Activated naive CD8-positive, alpha-beta T cell (primary cell): ENCODE data around the gene MYOD1.

ENCODE experiments used
- H3K27ac Mint-ChIP-seq: one replicate; pipeline ENCODE4 v1.8.0; 2021; ENCODE audit warnings: mixed read lengths
- H3K27me3 Mint-ChIP-seq: one replicate; pipeline ENCODE4 v1.8.0; 2021; ENCODE audit warnings: mixed read lengths
- H3K36me3 Mint-ChIP-seq: one replicate; pipeline ENCODE4 v1.8.0; 2021; ENCODE audit warnings: mixed read lengths
- H3K4me1 Mint-ChIP-seq: one replicate; pipeline ENCODE4 v1.8.0; 2021; ENCODE audit warnings: low read depth, mixed read lengths
- H3K4me3 Mint-ChIP-seq: one replicate; pipeline ENCODE4 v1.8.0; 2021; ENCODE audit warnings: mild to moderate bottlenecking, mixed read lengths
- H3K9me3 Mint-ChIP-seq: one replicate; pipeline ENCODE4 v1.8.0; 2021; ENCODE audit warnings: low read depth, mixed read lengths

The MYOD1 gene

DNA sequence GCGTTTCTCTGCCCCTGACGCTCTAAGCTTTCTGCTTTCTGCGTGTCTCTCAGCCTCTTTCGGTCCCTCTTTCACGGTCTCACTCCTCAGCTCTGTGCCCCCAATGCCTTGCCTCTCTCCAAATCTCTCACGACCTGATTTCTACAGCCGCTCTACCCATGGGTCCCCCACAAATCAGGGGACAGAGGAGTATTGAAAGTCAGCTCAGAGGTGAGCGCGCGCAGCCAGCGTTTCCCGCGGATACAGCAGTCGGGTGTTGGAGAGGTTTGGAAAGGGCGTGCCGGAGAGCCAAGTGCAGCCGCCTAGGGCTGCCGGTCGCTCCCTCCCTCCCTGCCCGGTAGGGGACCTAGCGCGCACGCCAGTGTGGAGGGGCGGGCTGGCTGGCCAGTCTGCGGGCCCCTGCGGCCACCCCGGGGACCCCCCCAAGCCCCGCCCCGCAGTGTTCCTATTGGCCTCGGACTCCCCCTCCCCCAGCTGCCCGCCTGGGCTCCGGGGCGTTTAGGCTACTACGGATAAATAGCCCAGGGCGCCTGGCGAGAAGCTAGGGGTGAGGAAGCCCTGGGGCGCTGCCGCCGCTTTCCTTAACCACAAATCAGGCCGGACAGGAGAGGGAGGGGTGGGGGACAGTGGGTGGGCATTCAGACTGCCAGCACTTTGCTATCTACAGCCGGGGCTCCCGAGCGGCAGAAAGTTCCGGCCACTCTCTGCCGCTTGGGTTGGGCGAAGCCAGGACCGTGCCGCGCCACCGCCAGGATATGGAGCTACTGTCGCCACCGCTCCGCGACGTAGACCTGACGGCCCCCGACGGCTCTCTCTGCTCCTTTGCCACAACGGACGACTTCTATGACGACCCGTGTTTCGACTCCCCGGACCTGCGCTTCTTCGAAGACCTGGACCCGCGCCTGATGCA, at the start of gene MYOD1:
TSS of gene MYOD1 (plus strand) at position 544 of the 910 bp plus-strand sequence. CDS start at position 756, 212 bp downstream.
- Mint-ChIP-seq H3K9me3 (no peaks in the 10 kb centered on the region), H3K27me3 (peaks cover 12% of the 10 kb centered on the region), H3K36me3 (no peaks in the 10 kb centered on the region), H3K4me1 (no peaks in the 10 kb centered on the region), H3K4me3 (no peak within 1 kb of the TSS), H3K27ac (no peak within 1 kb of the TSS)

- Mint-ChIP-seq H3K27ac (no peak overlapping the region), H3K27me3 (peaks cover 20% of the 10 kb centered on the region), H3K9me3 (peaks cover 9% of the 10 kb centered on the region), H3K36me3 (peaks cover 4% of the 10 kb centered on the region), H3K4me3 (no peak overlapping the region), H3K4me1 (no peaks in the 10 kb centered on the region)
Measured at GRCh38 chr11:17672469-17672868, 46.9 kb upstream of the MYOD1 start.

DNA sequence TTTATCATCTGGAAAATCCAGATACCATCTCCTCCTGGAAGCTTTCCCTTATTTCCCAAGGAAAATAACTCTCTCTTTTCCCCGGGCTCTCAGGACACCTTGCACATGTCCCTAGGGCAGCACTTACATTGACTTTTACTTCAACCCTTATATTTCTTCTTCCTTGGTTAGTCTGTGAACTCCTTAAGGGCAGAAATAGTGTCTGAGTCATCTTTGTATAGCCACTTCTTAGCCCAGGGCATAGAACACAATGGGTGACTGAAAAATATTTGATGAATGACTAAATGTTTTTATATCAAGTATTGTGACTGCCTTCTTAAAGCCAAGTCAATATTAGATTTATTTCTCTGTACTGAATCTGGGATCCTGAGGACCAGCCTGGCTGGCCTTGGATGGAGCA, 45.4 kb upstream of the MYOD1 start:
- H3K27ac Mint-ChIP-seq: no peak overlapping the region
- peaks cover 20% of the 10 kb centered on the region for H3K27me3 Mint-ChIP-seq
- H3K4me3 Mint-ChIP-seq: no peak overlapping the region
- H3K9me3 Mint-ChIP-seq: peaks cover 9% of the 10 kb centered on the region
- no peaks in the 10 kb centered on the region for H3K4me1 Mint-ChIP-seq
- H3K36me3 Mint-ChIP-seq: peaks cover 4% of the 10 kb centered on the region

GRCh38 chr11:17682848-17683247, 36.5 kb upstream of the MYOD1 start:
- Mint-ChIP-seq H3K4me3 (no peak overlapping the region), H3K27ac (no peak overlapping the region), H3K9me3 (no peaks in the 10 kb centered on the region), H3K27me3 (peaks cover 10% of the 10 kb centered on the region), H3K4me1 (no peaks in the 10 kb centered on the region), H3K36me3 (no peaks in the 10 kb centered on the region)

GRCh38 chr11:17683377-17684161, 35.8 kb upstream of the MYOD1 start:
- Mint-ChIP-seq H3K36me3 (no peaks in the 10 kb centered on the region), H3K27ac (no peak overlapping the region), H3K9me3 (no peaks in the 10 kb centered on the region), H3K4me3 (no peak overlapping the region), H3K27me3 (peaks cover 10% of the 10 kb centered on the region), H3K4me1 (no peaks in the 10 kb centered on the region)

GRCh38 chr11:17684550-17684949, 34.8 kb upstream of the MYOD1 start:
- Mint-ChIP-seq H3K27ac (no peak overlapping the region), H3K36me3 (no peaks in the 10 kb centered on the region), H3K9me3 (no peaks in the 10 kb centered on the region), H3K4me3 (no peak overlapping the region), H3K27me3 (peaks cover 10% of the 10 kb centered on the region), H3K4me1 (no peaks in the 10 kb centered on the region)

DNA sequence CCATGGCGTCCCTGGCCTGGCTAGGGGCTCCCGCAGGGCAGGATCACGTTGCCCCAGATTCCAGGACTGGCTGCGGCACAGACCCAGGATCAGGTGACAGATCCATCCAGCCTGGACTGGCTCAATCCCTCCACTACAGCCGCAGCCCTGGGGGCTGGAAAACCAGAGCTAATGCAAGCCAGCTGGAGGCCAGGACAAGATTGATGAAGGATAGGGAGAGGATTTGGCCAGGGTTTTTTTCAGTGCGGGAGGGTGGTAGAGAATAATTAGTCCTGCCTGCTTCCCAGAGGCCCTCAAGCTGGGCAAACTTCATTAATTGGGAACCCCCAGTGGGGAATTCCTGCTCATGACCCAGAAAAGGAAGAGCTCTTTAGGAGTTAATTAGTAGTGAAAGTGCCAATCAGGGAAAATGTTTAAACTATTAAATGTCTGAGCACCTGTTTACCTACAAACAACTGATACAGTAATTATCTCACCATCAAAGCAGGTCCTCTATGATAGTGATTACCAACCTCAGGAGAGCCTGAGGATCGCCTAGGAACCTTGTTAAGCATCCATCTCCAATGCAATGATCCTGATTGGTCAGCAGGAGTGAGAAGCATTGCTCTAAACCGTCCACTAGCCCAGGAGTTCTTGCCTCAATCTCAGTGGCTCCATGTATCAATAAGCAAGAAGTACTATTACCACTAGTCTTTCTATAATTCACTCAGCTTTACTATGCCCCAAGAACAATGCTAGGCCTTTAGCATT, 33.0 kb upstream of the MYOD1 start:
- Mint-ChIP-seq H3K27me3 (peaks cover 10% of the 10 kb centered on the region), H3K4me1 (no peaks in the 10 kb centered on the region), H3K27ac (no peak overlapping the region), H3K4me3 (no peak overlapping the region), H3K9me3 (no peaks in the 10 kb centered on the region), H3K36me3 (no peaks in the 10 kb centered on the region)

DNA sequence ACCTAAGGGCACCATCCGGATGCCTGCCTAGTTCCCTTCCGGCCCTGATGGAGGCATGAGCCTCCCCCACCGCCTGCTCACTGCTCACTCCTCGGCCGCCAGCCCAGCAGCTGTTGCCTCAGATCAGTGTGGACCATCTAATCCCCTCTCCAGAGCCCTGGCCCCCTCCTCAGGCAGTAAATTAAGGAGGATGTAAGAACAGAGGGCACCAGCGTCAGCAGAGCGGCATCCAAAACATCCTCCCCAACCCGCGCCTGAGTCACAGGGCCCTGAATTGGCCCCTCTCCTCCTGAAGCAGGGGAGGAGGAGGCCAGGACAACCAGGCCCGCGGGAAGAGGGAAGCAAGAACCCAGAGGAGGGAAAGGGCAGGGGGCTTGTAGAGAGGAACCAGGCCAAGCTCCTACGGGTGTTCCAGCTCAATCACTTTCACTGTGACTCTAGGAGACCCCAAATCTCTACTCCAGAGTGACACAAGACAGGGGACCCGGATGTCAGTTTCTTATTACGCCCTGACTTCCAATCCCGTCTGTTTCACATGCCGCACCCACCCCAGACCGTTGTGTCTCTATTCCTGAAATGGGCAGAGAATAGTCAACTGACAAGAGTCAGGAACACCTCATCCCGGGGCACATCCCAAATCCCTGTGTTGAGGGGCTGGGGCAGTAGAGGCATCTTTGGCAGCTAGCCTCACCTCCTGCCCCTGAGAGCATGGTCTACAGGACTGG, 31.3 kb upstream of the MYOD1 start:
- Mint-ChIP-seq H3K27me3 (peaks cover 12% of the 10 kb centered on the region), H3K4me1 (no peaks in the 10 kb centered on the region), H3K9me3 (no peaks in the 10 kb centered on the region), H3K4me3 (no peak overlapping the region), H3K36me3 (no peaks in the 10 kb centered on the region), H3K27ac (no peak overlapping the region)

DNA sequence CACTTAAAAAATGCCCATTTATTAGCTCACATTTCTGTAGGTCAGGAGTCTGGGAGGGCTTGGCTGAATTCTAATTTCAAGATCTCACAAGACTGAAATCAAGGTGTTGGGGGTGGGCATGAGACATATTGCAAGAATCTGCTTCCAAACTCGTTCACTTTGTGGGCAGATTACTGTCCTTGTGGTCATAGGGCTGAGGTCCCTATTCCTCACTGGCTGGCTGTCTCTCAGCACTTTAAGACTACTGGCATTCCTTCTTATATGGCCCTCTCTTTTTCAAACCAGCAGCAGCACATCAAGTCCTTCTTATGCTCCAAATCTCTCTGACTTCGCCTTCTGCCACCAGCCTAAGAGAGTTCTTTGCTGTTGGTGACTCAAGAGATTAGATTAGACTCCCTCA, 27.8 kb upstream of the MYOD1 start:
- Mint-ChIP-seq H3K27ac (no peak overlapping the region), H3K4me3 (no peak overlapping the region), H3K9me3 (no peaks in the 10 kb centered on the region), H3K27me3 (peaks cover 29% of the 10 kb centered on the region), H3K36me3 (no peaks in the 10 kb centered on the region), H3K4me1 (no peaks in the 10 kb centered on the region)

DNA sequence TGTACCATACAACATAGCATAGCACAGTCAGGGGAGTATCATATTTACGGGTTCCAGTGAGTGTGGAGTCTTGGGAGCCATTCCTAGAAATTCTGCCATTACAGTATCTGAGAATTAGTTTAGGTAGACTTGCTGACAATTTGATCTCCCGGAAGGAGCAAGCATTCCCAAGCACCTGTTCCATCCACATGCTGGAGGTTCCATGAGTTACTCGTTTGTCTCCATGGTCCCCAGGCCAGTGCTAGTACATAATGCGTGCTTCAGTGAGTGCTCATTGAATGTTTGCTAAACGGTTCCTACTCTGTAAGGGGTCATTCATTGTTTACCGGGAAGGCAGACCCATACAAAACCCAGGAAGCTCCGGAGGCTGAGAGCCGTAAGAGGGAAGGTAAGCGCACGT, 27.4 kb upstream of the MYOD1 start:
- no peaks in the 10 kb centered on the region for H3K9me3 Mint-ChIP-seq
- no peak overlapping the region for H3K27ac Mint-ChIP-seq
- no peak overlapping the region for H3K4me3 Mint-ChIP-seq
- no peaks in the 10 kb centered on the region for H3K4me1 Mint-ChIP-seq
- H3K36me3 Mint-ChIP-seq: no peaks in the 10 kb centered on the region
- H3K27me3 Mint-ChIP-seq: peaks cover 30% of the 10 kb centered on the region

DNA sequence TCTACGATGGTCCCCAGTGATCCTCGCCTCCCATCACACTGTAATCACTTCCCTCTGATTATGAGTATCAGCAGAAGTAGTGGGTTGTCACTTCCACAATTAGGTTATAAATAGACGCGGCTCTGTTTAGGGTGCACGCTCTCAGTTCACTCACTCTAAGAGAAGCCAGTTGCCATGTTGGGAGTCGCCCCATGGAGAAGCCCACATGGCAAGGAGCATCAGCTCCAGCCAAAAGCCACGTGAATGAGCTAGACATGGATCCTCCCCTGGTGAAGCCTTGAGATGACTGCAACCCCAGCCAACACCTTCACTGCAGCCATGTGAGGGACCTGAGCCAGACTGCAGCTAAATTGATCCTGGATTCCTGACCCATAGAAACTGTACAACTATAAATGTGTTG, 26.4 kb upstream of the MYOD1 start:
- no peak overlapping the region for H3K27ac Mint-ChIP-seq
- peaks cover 28% of the 10 kb centered on the region for H3K27me3 Mint-ChIP-seq

GRCh38 chr11:17693531-17693930, 25.8 kb upstream of the MYOD1 start:
- Mint-ChIP-seq H3K4me3 (no peak overlapping the region), H3K27me3 (peaks cover 28% of the 10 kb centered on the region), H3K9me3 (no peaks in the 10 kb centered on the region), H3K27ac (no peak overlapping the region), H3K4me1 (no peaks in the 10 kb centered on the region), H3K36me3 (no peaks in the 10 kb centered on the region)

More for the DNA sequence above, 26.4 kb upstream of the MYOD1 start:
- no peak overlapping the region for H3K4me3 Mint-ChIP-seq
- no peaks in the 10 kb centered on the region for H3K36me3 Mint-ChIP-seq
- H3K4me1 Mint-ChIP-seq: no peaks in the 10 kb centered on the region
- H3K9me3 Mint-ChIP-seq: no peaks in the 10 kb centered on the region

DNA sequence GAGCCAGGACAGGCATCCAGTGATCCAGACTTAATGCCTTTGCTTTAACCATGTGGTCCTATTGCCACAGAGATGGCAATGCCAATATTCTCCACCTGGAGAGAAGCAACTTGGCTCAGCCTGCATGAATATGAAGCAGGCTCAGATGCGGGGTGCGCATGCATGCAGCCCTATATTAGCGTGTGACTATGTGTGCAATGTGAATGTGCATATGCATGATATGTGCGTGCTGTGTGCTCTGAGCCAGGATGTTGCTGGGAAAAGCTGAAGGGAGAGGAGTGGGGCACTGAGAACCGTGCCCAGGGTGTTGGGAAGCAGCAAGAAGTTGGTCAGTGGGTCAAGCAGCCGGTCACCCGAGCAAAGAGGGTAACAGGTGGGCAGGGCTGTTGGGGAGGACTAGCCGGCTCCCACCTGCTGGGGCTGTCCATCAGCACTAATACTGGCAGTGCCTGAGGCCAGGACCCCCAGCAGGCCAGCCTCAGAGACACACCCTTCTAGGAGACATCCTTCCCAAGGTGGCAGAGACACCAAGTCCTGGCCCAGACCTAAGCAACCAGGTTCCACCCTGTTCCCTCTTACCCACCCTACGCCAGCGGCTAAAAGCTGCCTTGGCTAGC, 24.8 kb upstream of the MYOD1 start:
- H3K36me3 Mint-ChIP-seq: no peaks in the 10 kb centered on the region
- no peaks in the 10 kb centered on the region for H3K4me1 Mint-ChIP-seq
- no peaks in the 10 kb centered on the region for H3K9me3 Mint-ChIP-seq
- H3K27ac Mint-ChIP-seq: no peak overlapping the region
- no peak overlapping the region for H3K4me3 Mint-ChIP-seq
- peaks cover 28% of the 10 kb centered on the region for H3K27me3 Mint-ChIP-seq
